Suprapubic skin (tissue), 4 donors: ENCODE measurements around the gene SCFD2. TPM values are rescaled to one million over a fixed set of nuclear protein-coding genes. Genes with fewer than 3 reads are reported as not detected.

Experiments
- DNase-seq, 2 donors: peaks; one replicate each; pipeline ENCODE4 v3.0.0-alpha.2; 2019; ENCODE audit warnings: low spot score in 2 of 2
- H3K27ac ChIP-seq: fragments of 200-600 bp; sonication (generic); one replicate; pipeline ENCODE4 v1.5.1; 2019
- H3K27me3 ChIP-seq: fragments of 200-600 bp; sonication (generic); one replicate; pipeline ENCODE4 v1.5.1; 2019
- H3K36me3 ChIP-seq: fragments of 200-600 bp; sonication (generic); one replicate; pipeline ENCODE4 v1.5.1; 2019
- H3K4me1 ChIP-seq: fragments of 200-600 bp; sonication (generic); one replicate; pipeline ENCODE4 v1.5.1; 2019
- H3K4me3 ChIP-seq: fragments of 200-600 bp; sonication (generic); one replicate; pipeline ENCODE4 v1.5.1; 2019; ENCODE audit warnings: mild to moderate bottlenecking
- H3K9me3 ChIP-seq: fragments of 200-600 bp; sonication (generic); one replicate; pipeline ENCODE4 v1.5.1; 2019
- EP300 ChIP-seq: sonication (generic); formaldehyde crosslinking; IDR thresholded peaks from one replicate; pipeline ENCODE4 v1.6.1; 2017; ENCODE audit warnings: antibody characterized with exemption
- POLR2A ChIP-seq, 2 donors: fragments of 450-650 bp; IDR thresholded peaks; one replicate each; pipeline ENCODE4 v1.6.1; 2017; ENCODE audit warnings: antibody characterized with exemption in 2 of 2, mild to moderate bottlenecking in 2 of 2, moderate library complexity in 2 of 2
- POLR2AphosphoS5 ChIP-seq, 3 donors: sonication (generic); formaldehyde crosslinking; IDR thresholded peaks; one replicate each; pipeline ENCODE4 v1.6.1; 2017; ENCODE audit warnings: antibody characterized with exemption in 3 of 3
- WGBS: methylation state at CpG from one replicate; pipeline ENCODE4 v1.1.5; 2018; 5-methylcytosine and 5-hydroxymethylcytosine counted together
- total RNA-seq, 4 donors: library from RNA; depleted of rRNA; stranded (reverse); fragments of >200 nt; gene quantifications; one replicate each; pipeline ENCODE4 v1.1.0, GENCODE V29; 2016
- TF ChIP-seq, protein P1 (sequence below), 2 donors: fragments of 200-600 bp in 1 of 2; fragments of 450-650 bp in 1 of 2; sonication (generic) in 1 of 2; IDR thresholded peaks; one replicate each; pipeline ENCODE4 v1.5.1; 2016 to 2019; ENCODE audit warnings: antibody characterized with exemption in 2 of 2, mild to moderate bottlenecking in 1 of 2, moderate library complexity in 1 of 2

SCFD2 gene
- total RNA-seq, 4 donors from 2014 or later, result 25.5 to 39.5 (median 31.9) TPM

DNA sequence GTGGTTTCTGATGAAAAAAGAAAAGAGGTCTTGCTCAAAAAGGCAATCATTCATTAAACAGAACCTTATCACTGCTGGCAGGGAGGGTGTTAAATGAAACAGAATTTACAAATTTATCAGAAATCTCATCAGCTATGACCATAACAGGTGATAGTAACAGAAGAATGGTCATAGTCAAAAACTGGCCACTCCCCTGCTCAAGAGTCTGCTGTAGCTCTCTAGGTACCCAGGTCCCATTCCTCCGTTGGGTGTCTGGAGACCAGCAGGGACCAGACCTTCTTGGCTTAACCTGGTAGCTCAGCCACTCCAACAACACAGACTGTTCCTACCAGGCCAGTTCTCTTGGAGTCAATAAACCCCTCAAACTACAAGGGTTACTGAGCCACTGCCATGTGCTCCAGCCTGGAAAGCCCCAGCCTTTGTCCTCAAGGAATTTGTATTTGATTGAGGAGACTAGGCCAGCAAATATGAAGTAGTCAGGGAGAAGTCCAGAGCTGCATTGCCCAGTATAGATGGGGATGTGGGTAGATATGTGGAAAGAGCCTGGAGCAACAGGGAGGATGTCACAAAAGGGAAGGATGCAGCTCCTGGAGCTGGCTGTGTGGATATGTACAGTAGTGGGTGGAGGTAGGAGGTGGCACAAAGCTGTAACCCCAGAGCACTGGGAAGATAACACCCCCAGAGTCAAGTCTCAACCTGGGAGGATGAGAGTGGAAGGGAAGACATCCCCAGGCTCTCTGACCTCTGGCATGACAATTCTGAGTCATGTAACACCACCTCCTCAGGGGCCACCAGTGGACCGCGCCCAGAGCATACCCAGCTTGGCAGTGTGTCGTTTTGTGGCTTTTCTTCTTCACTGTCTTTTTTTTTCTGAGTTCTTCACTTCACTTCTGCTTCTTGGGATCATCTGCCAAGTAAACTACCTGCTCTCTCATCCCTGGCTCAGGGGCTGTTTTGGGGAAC lies 481.9 kb downstream of the SCFD2 start:
- Histone ChIP-seq H3K4me1 (no peaks in the 10 kb centered on the region), H3K9me3 (no peaks in the 10 kb centered on the region), H3K4me3 (no peak overlapping the region), H3K27me3 (no peaks in the 10 kb centered on the region), H3K27ac (no peak overlapping the region), H3K36me3 (peaks cover 6% of the 10 kb centered on the region)
- WGBS, result 79% methylated on average over 3 of the region's 4 CpGs
- DNase-seq, result no peak
- TF ChIP-seq EP300, result no peak
- no peak for TF ChIP-seq POLR2A (IDR thresholded peaks at IDR 0.05)
- TF ChIP-seq, protein P1, sequence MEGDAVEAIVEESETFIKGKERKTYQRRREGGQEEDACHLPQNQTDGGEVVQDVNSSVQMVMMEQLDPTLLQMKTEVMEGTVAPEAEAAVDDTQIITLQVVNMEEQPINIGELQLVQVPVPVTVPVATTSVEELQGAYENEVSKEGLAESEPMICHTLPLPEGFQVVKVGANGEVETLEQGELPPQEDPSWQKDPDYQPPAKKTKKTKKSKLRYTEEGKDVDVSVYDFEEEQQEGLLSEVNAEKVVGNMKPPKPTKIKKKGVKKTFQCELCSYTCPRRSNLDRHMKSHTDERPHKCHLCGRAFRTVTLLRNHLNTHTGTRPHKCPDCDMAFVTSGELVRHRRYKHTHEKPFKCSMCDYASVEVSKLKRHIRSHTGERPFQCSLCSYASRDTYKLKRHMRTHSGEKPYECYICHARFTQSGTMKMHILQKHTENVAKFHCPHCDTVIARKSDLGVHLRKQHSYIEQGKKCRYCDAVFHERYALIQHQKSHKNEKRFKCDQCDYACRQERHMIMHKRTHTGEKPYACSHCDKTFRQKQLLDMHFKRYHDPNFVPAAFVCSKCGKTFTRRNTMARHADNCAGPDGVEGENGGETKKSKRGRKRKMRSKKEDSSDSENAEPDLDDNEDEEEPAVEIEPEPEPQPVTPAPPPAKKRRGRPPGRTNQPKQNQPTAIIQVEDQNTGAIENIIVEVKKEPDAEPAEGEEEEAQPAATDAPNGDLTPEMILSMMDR (IDR thresholded peaks at IDR 0.05), result no peak
- TF ChIP-seq POLR2AphosphoS5 (IDR thresholded peaks at IDR 0.05), result no peak

DNA sequence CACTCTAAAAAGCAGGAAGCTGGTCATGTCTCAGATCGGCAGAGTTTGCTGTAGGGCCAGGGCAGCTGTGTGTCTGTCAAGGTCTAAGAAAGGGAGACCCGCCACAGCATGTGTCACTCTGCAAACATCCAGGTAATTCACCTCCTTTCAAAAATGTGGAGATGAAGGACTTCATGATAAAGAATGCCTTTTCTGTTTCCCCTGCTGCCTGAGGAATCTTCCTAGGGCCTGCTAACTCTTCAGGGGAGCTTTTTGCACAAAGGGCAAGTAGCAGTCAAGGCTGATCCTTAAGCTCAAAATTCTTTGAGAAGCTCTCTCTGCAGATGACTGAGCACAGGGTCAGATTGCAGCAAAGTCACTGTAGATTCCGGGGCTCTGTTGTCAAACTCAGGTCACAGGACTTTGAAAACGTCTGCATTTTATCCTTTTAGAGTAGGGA lies 482.7 kb downstream of the SCFD2 start:
- 85% methylated on average over 4 of the region's 4 CpGs for WGBS
- no peak for DNase-seq
- Histone ChIP-seq H3K36me3 (peaks cover 6% of the 10 kb centered on the region), H3K4me3 (no peak overlapping the region), H3K9me3 (no peaks in the 10 kb centered on the region), H3K27me3 (no peaks in the 10 kb centered on the region), H3K4me1 (no peaks in the 10 kb centered on the region), H3K27ac (no peak overlapping the region)
- TF ChIP-seq, protein P1 (IDR thresholded peaks at IDR 0.05), result no peak
- TF ChIP-seq POLR2A (IDR thresholded peaks at IDR 0.05) (no peak), EP300 (no peak), POLR2AphosphoS5 (IDR thresholded peaks at IDR 0.05) (no peak)

DNA sequence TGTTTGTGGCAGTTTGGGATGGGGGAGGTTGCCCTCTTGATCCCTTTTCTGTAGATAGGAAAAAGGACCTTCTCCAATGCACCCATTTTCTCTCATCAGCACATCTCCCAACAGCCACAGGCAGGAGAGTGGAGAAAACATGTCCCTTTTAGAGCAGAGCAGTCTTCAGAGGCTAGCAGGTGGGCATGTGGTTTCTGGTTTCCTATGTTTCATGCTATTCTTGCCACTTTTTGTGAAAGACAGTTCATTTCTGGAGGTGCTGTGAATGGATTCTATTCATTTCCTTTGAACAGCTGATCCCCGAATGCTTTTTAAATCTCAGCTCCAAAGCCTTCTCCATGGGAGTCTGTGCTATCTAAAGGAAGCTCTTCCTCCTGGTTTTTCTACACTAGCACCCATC lies 484.9 kb downstream of the SCFD2 start:
- no peak overlapping the region for H3K27ac ChIP-seq

DNA sequence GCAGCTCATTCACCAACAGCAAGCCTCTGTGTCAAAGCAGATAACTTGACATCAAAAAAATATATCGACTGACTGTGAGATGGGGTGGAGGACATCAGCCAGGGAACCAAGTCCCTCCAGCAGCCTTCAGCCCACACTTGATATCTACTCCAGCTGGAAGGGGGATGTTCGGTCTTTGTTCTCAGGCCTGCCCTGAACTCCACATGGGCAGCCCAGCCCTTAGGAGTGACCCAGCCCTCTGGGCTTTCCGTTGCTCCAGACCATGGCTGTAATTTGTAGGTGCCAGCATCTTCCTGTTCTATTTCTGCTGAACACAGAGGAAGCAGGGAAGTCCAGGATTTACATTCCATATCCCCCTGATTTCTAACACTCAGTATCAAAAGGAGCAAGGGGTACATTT lies 486.4 kb downstream of the SCFD2 start:
- TF ChIP-seq, protein P1 (IDR thresholded peaks at IDR 0.05), result no peak
- 83% methylated on average over 3 of the region's 3 CpGs for WGBS
- H3K27me3 ChIP-seq, result no peaks in the 10 kb centered on the region
- H3K4me3 ChIP-seq, result no peak overlapping the region
- H3K36me3 ChIP-seq, result peaks cover 3% of the 10 kb centered on the region
- H3K9me3 ChIP-seq, result no peaks in the 10 kb centered on the region
- no peak for DNase-seq
- H3K27ac ChIP-seq, result no peak overlapping the region
- H3K4me1 ChIP-seq, result no peaks in the 10 kb centered on the region

More for the DNA sequence above, 484.9 kb downstream of the SCFD2 start:
- TF ChIP-seq EP300 (no peak), POLR2AphosphoS5 (IDR thresholded peaks at IDR 0.05) (no peak)
- TF ChIP-seq, protein P1 (IDR thresholded peaks at IDR 0.05), result no peak
- Histone ChIP-seq H3K36me3 (peaks cover 6% of the 10 kb centered on the region), H3K4me1 (no peaks in the 10 kb centered on the region), H3K4me3 (no peak overlapping the region), H3K9me3 (no peaks in the 10 kb centered on the region), H3K27me3 (no peaks in the 10 kb centered on the region)
- no peak for DNase-seq
- 93% methylated on average over 1 of the region's 1 CpG for WGBS

DNA sequence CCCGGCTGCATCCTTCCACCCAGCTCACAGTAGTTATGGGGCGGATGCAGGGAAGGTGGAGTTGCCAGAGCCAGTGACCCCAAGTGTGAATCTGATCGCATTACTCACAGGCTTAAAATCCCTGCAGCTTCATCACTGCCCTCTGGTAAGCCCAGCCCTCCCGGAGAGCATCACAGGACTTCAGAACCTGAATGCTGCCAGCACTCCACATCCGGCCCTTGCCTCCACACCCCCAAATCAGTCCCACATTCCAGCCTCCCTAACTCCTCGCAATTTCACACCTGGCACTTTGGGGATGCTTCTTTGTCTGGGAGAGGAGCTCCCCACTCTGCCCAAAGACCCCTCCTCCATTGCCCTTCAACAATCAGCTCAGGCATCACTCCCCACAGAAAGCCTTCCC lies 488.2 kb downstream of the SCFD2 start:
- Histone ChIP-seq H3K36me3 (no peaks in the 10 kb centered on the region), H3K27me3 (no peaks in the 10 kb centered on the region), H3K4me3 (no peak overlapping the region), H3K27ac (no peak overlapping the region), H3K9me3 (no peaks in the 10 kb centered on the region), H3K4me1 (no peaks in the 10 kb centered on the region)
- DNase-seq, result no peak
- TF ChIP-seq EP300 (no peak), POLR2AphosphoS5 (IDR thresholded peaks at IDR 0.05) (no peak), POLR2A (IDR thresholded peaks at IDR 0.05) (no peak)
- WGBS, result 95% methylated on average over 6 of the region's 6 CpGs
